Mesangial cell (primary cell): ENCODE results near the gene NME4. TPM values are rescaled to one million over a fixed set of nuclear protein-coding genes. Genes with fewer than 3 reads are reported as not detected.

Experiments used
- total RNA-seq: library from RNA; depleted of rRNA; stranded (reverse); fragments of >200 nt; gene quantifications from 2 replicates; pipeline ENCODE4 v1.2.3, GENCODE V29; 2015

NME4 gene
- 138 and 142 TPM in 2 replicates for total RNA-seq

GRCh38 chr16:397135-397661 is at the start of gene NME4:
Gene NME4 (plus strand): TSS chr16:397199. CDS start chr16:397223, 24 bp downstream.

GRCh38 chr16:352547-353403 is 44.2 kb upstream of the NME4 start, which contains the start of gene AXIN1:
Gene AXIN1 (minus strand): TSS chr16:352723. CDS start chr16:347025, 5,698 bp downstream.

GRCh38 chr16:370443-370842 is 26.6 kb upstream of the NME4 start, which contains the start of gene MRPL28:
Gene MRPL28 (minus strand): TSS chr16:370538. CDS start chr16:370218, 320 bp downstream.

GRCh38 chr16:381789-382717 is 14.9 kb upstream of the NME4 start, which contains the start of gene PGAP6:
Gene PGAP6 (minus strand): TSS chr16:381978. CDS start chr16:381821, 157 bp downstream.

GRCh38 chr16:401468-402348 is 4.7 kb downstream of the NME4 start, which contains the start of gene DECR2:
Gene DECR2 (plus strand): TSS chr16:401885. CDS start chr16:401964, 79 bp downstream.

GRCh38 chr16:425082-425718 is 28.2 kb downstream of the NME4 start, which contains the start of gene RAB11FIP3:
Gene RAB11FIP3 (plus strand): TSS chr16:425649. CDS start chr16:426007, 358 bp downstream.

Other genes starting within 250 kb of the NME4 start
- not detected in 2 replicates for gene HBZ, start 244.6 kb upstream of the NME4 start, total RNA-seq
- gene HBM, start 231.2 kb upstream of the NME4 start, total RNA-seq = not detected in 2 replicates
- not detected in 2 replicates for gene HBA2, start 224.3 kb upstream of the NME4 start, total RNA-seq
- not detected in 2 replicates for gene HBA1, start 220.5 kb upstream of the NME4 start, total RNA-seq
- 4.9 TPM in 1 of 2 replicates, not detected in the other for gene HBQ1, start 216.7 kb upstream of the NME4 start, total RNA-seq
- 24.8 and 34.2 TPM in 2 replicates for gene LUC7L, start 167.8 kb upstream of the NME4 start, total RNA-seq
- 77.1 and 163 TPM in 2 replicates for gene FAM234A, start 162.4 kb upstream of the NME4 start, total RNA-seq
- gene RGS11, start 121.3 kb upstream of the NME4 start, total RNA-seq = 0.33 and 5.2 TPM in 2 replicates
- 0.33 and 0.89 TPM in 2 replicates for gene ARHGDIG, start 116.6 kb upstream of the NME4 start, total RNA-seq
- gene PDIA2, start 114.0 kb upstream of the NME4 start, total RNA-seq = 0.25 TPM in 1 of 2 replicates, not detected in the other
- gene AXIN1, start 44.5 kb upstream of the NME4 start, total RNA-seq = 23.5 and 27.3 TPM in 2 replicates
- gene MRPL28, start 26.7 kb upstream of the NME4 start, total RNA-seq = 173 and 194 TPM in 2 replicates
- 67.5 and 116 TPM in 2 replicates for gene PGAP6, start 15.2 kb upstream of the NME4 start, total RNA-seq
- 23.1 and 55.1 TPM in 2 replicates for gene DECR2, start 4.7 kb downstream of the NME4 start, total RNA-seq
- 23.1 and 40.3 TPM in 2 replicates for gene RAB11FIP3, start 28.4 kb downstream of the NME4 start, total RNA-seq
- 49.4 and 70.6 TPM in 2 replicates for gene CAPN15, start 130.5 kb downstream of the NME4 start, total RNA-seq
- gene PRR35, start 163.2 kb downstream of the NME4 start, total RNA-seq = not detected in 2 replicates
- gene NHLRC4, start 169.8 kb downstream of the NME4 start, total RNA-seq = 0.65 and 2.0 TPM in 2 replicates
- 53.0 and 88.0 TPM in 2 replicates for gene PIGQ, start 172.8 kb downstream of the NME4 start, total RNA-seq
- gene RAB40C, start 192.9 kb downstream of the NME4 start, total RNA-seq = 21.8 and 22.3 TPM in 2 replicates
- gene WFIKKN1, start 233.8 kb downstream of the NME4 start, total RNA-seq = under 0.01 and 0.13 TPM in 2 replicates
- gene METTL26, start 239.1 kb downstream of the NME4 start, total RNA-seq = 175 and 248 TPM in 2 replicates
- gene MCRIP2, start 244.6 kb downstream of the NME4 start, total RNA-seq = 31.0 and 32.3 TPM in 2 replicates